22Rv1 (cell line): ENCODE measurements around the gene TEX264.

Source experiments
- CTCF ChIP-seq: fragments of 450-650 bp; IDR thresholded peaks from 2 replicates; pipeline ENCODE4 v1.5.1; 2017; ENCODE audit warnings: mild to moderate bottlenecking
- ZFX ChIP-seq: fragments of 450-650 bp; IDR thresholded peaks from 2 replicates; pipeline ENCODE4 v1.6.1; 2017; ENCODE audit warnings: antibody characterized with exemption, borderline replicate concordance

- TF ChIP-seq CTCF (no peak), ZFX (no peak)
These were observed 41.0 kb downstream of the TEX264 start for GRCh38 chr3:51712038-51712420.
